H54 (cell line): ENCODE measurements around the gene ECEL1.

ENCODE experiments used
- DNase-seq: peaks from one replicate; pipeline ENCODE4 v3.0.0; 2011; ENCODE audit warnings: low spot score, mixed read lengths; ENCODE audit not compliant: insufficient read length
- FAIRE-seq: peaks from 3 replicates; lab custom pipeline; 2011; peaks lifted over from hg19 to GRCh38; lab: Jason Lieb, UNC
- POLR2A ChIP-seq: IDR thresholded peaks from 2 replicates; pipeline ENCODE4 v1.6.1; 2011; ENCODE audit warnings: low read depth, mild to moderate bottlenecking, low read length

Gene ECEL1

GRCh38 chr2:232515639-232516038 lies 28.0 kb upstream of the ECEL1 start:
- DNase-seq: no peak
- no peak for TF ChIP-seq POLR2A

DNA sequence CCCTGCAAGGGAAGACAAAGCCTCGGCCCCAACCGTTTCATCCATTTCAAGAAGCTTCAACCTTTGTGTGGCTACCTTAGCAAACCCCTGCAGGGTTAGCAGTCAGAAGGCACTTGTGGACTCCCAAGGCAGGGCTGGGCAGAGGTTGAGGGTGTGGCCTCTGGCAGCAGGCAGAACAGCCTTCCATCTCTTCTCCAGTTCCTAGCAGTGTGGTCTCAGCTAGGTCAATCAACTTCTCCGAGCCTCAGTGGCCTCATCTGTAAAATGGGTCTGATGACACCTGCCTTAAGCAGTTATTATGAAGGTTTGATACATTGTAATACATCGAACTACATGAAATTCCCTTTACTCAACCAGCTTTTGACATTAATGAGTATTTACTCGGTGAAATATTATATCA lies 25.7 kb upstream of the ECEL1 start:
- FAIRE-seq (no peak), DNase-seq (no peak)
- no peak for TF ChIP-seq POLR2A

More at GRCh38 chr2:232515639-232516038, 28.0 kb upstream of the ECEL1 start:
- FAIRE-seq: no peak

GRCh38 chr2:232512602-232513001 lies 25.0 kb upstream of the ECEL1 start:
- TF ChIP-seq POLR2A: no peak
- FAIRE-seq (no peak), DNase-seq (no peak)

GRCh38 chr2:232511336-232511890 lies 23.8 kb upstream of the ECEL1 start:
- TF ChIP-seq POLR2A: no peak
- FAIRE-seq (no peak), DNase-seq (no peak)

GRCh38 chr2:232508251-232508650 lies 20.6 kb upstream of the ECEL1 start:
- TF ChIP-seq POLR2A: no peak
- DNase-seq (no peak), FAIRE-seq (no peak)

DNA sequence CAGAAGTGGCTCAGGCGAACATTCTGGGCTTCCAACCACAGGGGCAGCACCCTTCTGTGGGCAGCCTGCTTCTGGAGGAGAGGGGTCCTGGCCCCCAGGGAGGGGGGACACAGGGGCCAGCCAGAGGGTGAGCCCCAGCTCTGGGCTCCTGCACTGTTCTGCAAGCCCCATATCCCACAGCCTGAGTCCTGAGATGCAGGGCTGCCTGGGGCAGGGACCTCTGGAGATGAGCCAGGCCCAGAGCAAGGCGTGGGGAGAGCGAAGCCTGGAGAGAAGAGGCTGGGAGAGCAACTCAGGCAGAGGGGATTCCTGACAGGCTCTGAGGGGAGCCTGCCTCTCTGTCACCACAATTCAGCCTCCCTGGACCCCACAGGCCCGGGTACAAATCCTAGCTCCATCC lies 19.1 kb upstream of the ECEL1 start:
- DNase-seq: no peak
- no peak for TF ChIP-seq POLR2A
- no peak for FAIRE-seq

GRCh38 chr2:232505856-232506255 lies 18.2 kb upstream of the ECEL1 start:
- DNase-seq (no peak), FAIRE-seq (no peak)
- TF ChIP-seq POLR2A: no peak

- TF ChIP-seq POLR2A: no peak
- FAIRE-seq (no peak), DNase-seq (no peak)
These were observed 16.8 kb upstream of the ECEL1 start for GRCh38 chr2:232504438-232504837.

DNA sequence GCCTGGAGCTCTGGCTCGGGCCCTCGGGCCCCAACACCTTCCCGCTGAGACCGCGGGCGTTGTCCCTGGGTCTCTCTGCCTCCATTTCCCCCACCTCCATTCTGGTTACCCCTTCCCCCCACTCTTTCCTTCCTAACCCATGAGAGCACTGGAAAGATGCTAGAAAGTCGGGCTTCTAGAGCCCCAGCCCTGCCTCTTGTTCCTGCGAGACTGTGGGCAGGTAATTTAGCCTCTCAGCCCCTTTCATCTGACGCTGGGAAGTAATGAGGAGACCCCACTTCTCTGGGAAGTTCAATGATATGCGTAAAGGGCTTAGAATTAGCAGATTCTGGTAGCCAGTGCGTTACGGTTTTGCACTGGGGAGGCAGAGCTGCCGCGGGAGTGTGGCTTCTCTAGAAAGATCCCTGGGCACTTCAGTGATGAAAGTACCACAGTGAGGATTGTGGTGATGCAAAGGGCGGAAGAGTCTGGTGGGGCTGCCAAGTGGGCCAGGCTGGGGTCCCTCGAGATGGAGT lies 16.2 kb upstream of the ECEL1 start:
- DNase-seq (no peak), FAIRE-seq (no peak)
- no peak for TF ChIP-seq POLR2A

- FAIRE-seq (no peak), DNase-seq (no peak)
- no peak for TF ChIP-seq POLR2A
These were observed 15.5 kb upstream of the ECEL1 start for GRCh38 chr2:232502911-232503808.

DNA sequence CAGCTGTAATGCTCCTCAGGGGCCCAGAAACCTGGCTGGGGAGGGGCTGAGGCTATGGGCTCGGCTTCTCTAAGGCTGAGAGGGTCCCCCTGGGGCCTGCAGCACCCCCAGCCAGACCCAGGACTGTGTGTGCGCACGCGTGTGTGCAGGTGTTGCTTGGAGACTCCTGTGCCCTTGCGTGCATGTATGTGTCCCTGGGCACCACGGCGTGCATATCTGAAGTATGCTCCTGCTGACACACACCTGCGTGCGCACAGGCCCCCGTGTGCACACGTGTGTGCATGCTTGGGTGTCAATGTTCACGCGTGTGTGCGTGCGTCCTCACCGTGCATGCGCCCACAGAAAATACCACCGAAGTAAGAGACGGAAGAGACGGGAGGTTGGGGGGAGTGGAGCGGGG lies 14.9 kb upstream of the ECEL1 start:
- no peak for FAIRE-seq

DNA sequence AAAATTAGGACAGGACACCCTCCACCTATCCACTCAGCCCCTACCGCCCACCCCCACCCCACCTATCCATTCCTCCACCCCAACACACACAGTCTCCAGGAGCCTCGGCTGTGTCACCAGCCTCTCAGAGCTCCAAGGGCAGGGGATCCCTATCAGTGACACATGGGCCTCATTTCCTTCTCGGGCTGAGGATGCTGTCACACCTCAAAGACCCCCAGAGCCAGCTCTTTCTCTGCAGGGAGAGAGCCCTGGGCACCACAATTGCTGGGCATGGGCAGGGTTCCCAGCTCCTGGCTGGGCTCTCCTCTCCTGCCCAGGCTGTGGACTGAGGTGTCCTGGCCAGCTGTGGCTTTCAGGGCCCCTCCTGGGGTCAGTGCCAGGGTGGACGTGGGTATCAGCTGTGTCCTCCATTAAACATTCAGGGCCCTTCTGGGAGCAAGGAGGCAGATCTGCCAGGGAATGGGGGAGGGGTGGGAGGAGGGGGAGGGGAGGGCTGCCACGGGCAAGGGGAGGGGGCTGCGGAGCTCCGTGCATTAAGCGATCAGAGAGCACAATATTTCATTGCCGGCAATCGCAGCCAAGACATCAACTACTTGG lies 14.3 kb upstream of the ECEL1 start:
- no peak for TF ChIP-seq POLR2A
- FAIRE-seq (no peak), DNase-seq (no peak)

More for the DNA sequence above, 14.9 kb upstream of the ECEL1 start:
- no peak for DNase-seq
- no peak for TF ChIP-seq POLR2A

DNA sequence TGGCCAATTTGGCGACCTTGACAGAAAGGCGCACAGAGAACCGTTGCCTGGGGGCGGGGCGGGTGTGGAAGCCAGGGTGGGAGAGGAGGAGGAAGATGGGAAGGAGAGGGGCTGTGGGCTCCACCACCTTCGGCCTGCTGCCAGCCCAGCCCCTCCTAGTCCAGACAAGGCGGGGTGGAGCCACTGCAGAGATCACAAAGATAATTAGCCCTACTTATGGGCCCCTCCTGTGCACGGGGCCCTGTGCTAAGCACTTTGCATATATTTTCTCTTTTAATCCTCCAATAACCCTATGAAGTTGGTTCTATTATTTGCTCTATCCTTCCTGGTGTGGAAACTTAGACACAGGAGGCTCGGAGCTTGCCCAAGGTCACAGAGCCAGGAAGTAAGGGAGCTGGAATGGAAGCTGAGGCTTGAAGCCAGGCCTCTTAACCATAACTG lies 13.7 kb upstream of the ECEL1 start:
- no peak for FAIRE-seq
- TF ChIP-seq POLR2A: no peak
- DNase-seq: no peak

DNA sequence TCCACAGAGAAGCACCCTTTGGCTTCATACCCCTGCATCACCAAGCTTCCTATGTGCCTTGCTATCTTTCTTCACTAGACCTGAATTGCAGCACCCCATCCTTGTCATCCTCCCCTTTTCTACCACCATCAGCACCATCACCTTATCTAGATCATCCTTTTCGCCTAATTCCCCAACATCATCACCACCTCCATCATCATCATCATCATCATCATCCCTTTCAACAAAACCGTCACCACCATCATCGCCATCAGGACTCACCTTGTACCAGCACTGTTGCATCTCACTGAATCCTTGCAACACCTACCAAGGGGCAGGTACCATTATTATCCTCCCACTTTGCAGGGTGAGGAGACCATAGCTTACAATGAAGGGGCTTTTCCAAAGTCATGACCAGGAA lies 10.8 kb upstream of the ECEL1 start:
- no peak for FAIRE-seq

More for the DNA sequence above, 10.8 kb upstream of the ECEL1 start:
- TF ChIP-seq POLR2A: no peak
- no peak for DNase-seq
